OCI-LY7 (cell line): ENCODE data around the gene EMP1. TPM values are rescaled to one million over a fixed set of nuclear protein-coding genes. Genes with fewer than 3 reads are reported as not detected.

Source experiments
- BruUV-seq: library from RNA; stranded (reverse); fragments of 400-500 nt; replicated peaks from 2 replicates; lab custom pipeline; 2021; lab: Mats Ljungman, UMichigan
- CTCF ChIA-PET: fragments of 300-600 bp; sonication (Branson Sonifier 250); formaldehyde crosslinking; loops from one replicate; lab custom pipeline; 2022; ENCODE audit warnings: antibody characterized with exemption; ENCODE audit not compliant: unreplicated experiment; lab: Charles Lee
- POLR2A ChIA-PET: fragments of 300-600 bp; sonication (Branson Sonifier 250); formaldehyde crosslinking; loops from one replicate; lab custom pipeline; 2022; ENCODE audit warnings: antibody characterized with exemption; lab: Charles Lee
- DNase-seq: peaks from one replicate; pipeline ENCODE4 v3.0.0-alpha.2; 2015; ENCODE audit warnings: low spot score
- H2AFZ ChIP-seq: fragments of 200-600 bp; sonication (generic), shearing (Covaris generic); 2 replicates; pipeline ENCODE4 v1.6.1; 2014; ENCODE audit warnings: mild to moderate bottlenecking, antibody characterized with exemption, low read length, moderate library complexity
- H3K27ac ChIP-seq: fragments of 200-600 bp; sonication (generic); 2 replicates; pipeline ENCODE4 v1.5.1; 2014; ENCODE audit warnings: mixed run types, low read depth, mild to moderate bottlenecking, moderate library complexity, low read length, inconsistent platforms; ENCODE audit not compliant: poor library complexity, severe bottlenecking
- H3K36me3 ChIP-seq: fragments of 200-600 bp; sonication (generic); 2 replicates; pipeline ENCODE4 v1.6.1; 2014; ENCODE audit warnings: mild to moderate bottlenecking, antibody characterized with exemption, low read length, moderate library complexity, mixed read lengths; ENCODE audit not compliant: insufficient read depth
- H3K4me1 ChIP-seq: fragments of 200-600 bp; sonication (generic); 2 replicates; pipeline ENCODE4 v1.5.1; 2014; ENCODE audit warnings: mild to moderate bottlenecking, low read length; ENCODE audit not compliant: insufficient read depth, poor library complexity, severe bottlenecking
- H3K4me2 ChIP-seq: fragments of 200-600 bp; sonication (generic); 2 replicates; pipeline ENCODE4 v1.6.1; 2014; ENCODE audit warnings: mild to moderate bottlenecking, low read length
- H3K4me3 ChIP-seq: fragments of 200-600 bp; sonication (generic); 2 replicates; pipeline ENCODE4 v1.5.1; 2014; ENCODE audit warnings: mild to moderate bottlenecking, low read depth, low read length; ENCODE audit not compliant: poor library complexity, severe bottlenecking
- H3K79me2 ChIP-seq: fragments of 200-600 bp; sonication (generic); 2 replicates; pipeline ENCODE4 v1.6.1; 2016; ENCODE audit warnings: low read depth, mild to moderate bottlenecking, low read length, moderate library complexity, mixed read lengths; ENCODE audit not compliant: insufficient read depth
- H3K9me2 ChIP-seq: fragments of 200-600 bp; sonication (generic); 2 replicates; pipeline ENCODE4 v1.6.1; 2016; ENCODE audit warnings: mild to moderate bottlenecking, low read length, mixed read lengths; ENCODE audit not compliant: insufficient read depth
- H3K9me3 ChIP-seq: fragments of 200-600 bp; sonication (generic); 2 replicates; pipeline ENCODE4 v1.6.1; 2014; ENCODE audit warnings: mild to moderate bottlenecking, mixed run types, low read length, mixed read lengths
- H4K20me1 ChIP-seq: fragments of 200-600 bp; sonication (generic); 2 replicates; pipeline ENCODE4 v1.6.1; 2014; ENCODE audit warnings: mild to moderate bottlenecking, antibody characterized with exemption, low read length, moderate library complexity, mixed read lengths; ENCODE audit not compliant: insufficient read depth
- CTCF ChIP-seq: fragments of 200-600 bp; sonication (generic); conservative IDR thresholded peaks from 2 replicates; pipeline ENCODE4 v1.5.1; 2014; ENCODE audit warnings: mild to moderate bottlenecking, antibody characterized with exemption, low read length, moderate library complexity, mixed read lengths
- EZH2phosphoT487 ChIP-seq: fragments of 200-600 bp; sonication (generic); IDR thresholded peaks from 2 replicates; pipeline ENCODE4 v1.6.1; 2018; ENCODE audit warnings: low read depth, borderline replicate concordance, mild to moderate bottlenecking, mixed run types, antibody characterized with exemption, low read length, moderate library complexity, mixed read lengths
- intact Hi-C: fragments of 100-400 bp; cut with micrococcal nuclease; formaldehyde crosslinking; loops from one replicate; pipeline ENCODE4 v1.10.0; 2022; ENCODE audit not compliant: unreplicated experiment
- total RNA-seq, 2 experiments: library from RNA; depleted of rRNA in 1 of 2; stranded (reverse); fragments of >200 nt in 1 of 2; shearing (Covaris generic) in 1 of 2; gene quantifications; 2 replicates each; pipeline ENCODE4 v1.2.3, GENCODE V29; 2014 to 2022

Gene EMP1
- total RNA-seq, 2 experiments from 2014 or later = 0.40 TPM; not detected in 1

- H3K27ac ChIP-seq = no peak overlapping the region
- no peaks in the 10 kb centered on the region for H3K9me3 ChIP-seq
- no peaks in the 10 kb centered on the region for H4K20me1 ChIP-seq
- no peak for TF ChIP-seq EZH2phosphoT487
- TF ChIP-seq CTCF = peak; percentile 76
- peak; percentile 31 for DNase-seq
- H3K79me2 ChIP-seq = no peaks in the 10 kb centered on the region
- no peaks in the 10 kb centered on the region for H3K36me3 ChIP-seq
- H3K4me1 ChIP-seq = no peaks in the 10 kb centered on the region
- intact Hi-C loops = no loop called here
- H3K9me2 ChIP-seq = no peaks in the 10 kb centered on the region
- no peak overlapping the region for H3K4me3 ChIP-seq
- H2AFZ ChIP-seq = no peak overlapping the region
- no peak overlapping the region for H3K4me2 ChIP-seq
- BruUV-seq = no TSS peak
- POLR2A ChIA-PET = no interaction called here
- CTCF ChIA-PET = no interaction called here
Measured at GRCh38 chr12:13233830-13234641, 37.5 kb downstream of the EMP1 start.

DNA sequence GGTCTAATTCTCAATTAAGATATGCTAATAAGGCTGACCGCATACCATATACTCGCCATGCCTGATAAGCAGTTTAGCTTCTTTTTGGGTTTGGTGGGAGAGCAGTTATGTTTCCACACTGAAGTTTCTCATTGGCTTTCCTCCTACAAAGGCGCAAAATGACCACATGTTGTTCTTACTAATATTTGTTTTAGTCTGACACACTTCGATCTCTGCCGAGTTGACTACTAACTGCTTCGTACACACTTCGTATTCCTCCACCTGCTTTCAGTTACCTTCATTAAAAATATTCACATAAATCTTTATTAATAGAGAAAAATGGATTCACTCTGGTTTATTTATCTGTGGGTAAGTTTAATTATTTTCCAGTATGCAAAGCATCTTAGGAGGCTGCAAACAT is 41.7 kb downstream of the EMP1 start:
- no peak overlapping the region for H3K27ac ChIP-seq
- no peaks in the 10 kb centered on the region for H4K20me1 ChIP-seq
- H3K4me1 ChIP-seq = no peaks in the 10 kb centered on the region
- DNase-seq = no peak
- H3K4me2 ChIP-seq = no peak overlapping the region
- H3K9me3 ChIP-seq = no peaks in the 10 kb centered on the region
- no peaks in the 10 kb centered on the region for H3K79me2 ChIP-seq
- POLR2A ChIA-PET = no interaction called here
- no peaks in the 10 kb centered on the region for H3K36me3 ChIP-seq
- TF ChIP-seq EZH2phosphoT487 (no peak), CTCF (no peak)
- CTCF ChIA-PET = no interaction called here
- H3K9me2 ChIP-seq = no peaks in the 10 kb centered on the region
- no peak overlapping the region for H3K4me3 ChIP-seq
- BruUV-seq = no TSS peak
- intact Hi-C loops = no loop called here
- H2AFZ ChIP-seq = no peak overlapping the region

DNA sequence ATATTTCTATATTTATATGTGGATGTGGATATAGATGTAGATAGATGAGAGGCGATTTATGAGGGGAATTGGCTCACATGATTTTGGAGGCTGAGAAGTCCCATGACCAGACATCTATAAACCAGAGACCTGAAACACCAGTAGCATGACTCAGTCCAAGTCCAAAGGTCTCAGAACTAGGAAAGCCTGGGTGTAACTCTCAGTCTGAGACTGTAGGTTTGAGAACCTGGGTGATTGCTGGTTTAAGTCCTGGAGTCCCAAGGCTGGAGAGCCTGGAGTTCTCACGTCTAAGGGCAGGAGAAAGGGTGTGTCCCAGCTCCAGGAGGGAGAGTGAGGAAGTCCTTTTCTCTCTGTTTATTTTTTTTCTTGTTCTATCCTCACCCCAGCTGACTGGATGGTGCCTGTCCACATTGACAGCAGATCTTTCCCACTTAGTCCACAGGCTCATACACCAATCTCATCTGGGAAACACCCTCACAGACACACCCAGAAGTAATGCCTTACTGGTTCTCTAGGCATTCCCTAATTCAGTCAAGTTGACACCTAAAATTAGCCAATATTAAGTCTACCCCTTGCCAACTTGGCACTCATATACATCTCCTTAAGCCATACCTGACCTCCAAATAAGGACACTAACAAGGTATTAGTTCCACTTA is 45.4 kb downstream of the EMP1 start:
- ChIA-PET POLR2A (no interaction called here), CTCF (no interaction called here)
- H3K27ac ChIP-seq = no peak overlapping the region
- intact Hi-C loops = no loop called here
- H3K36me3 ChIP-seq = no peaks in the 10 kb centered on the region
- H3K79me2 ChIP-seq = no peaks in the 10 kb centered on the region
- H3K4me3 ChIP-seq = no peak overlapping the region
- DNase-seq = no peak
- H3K9me3 ChIP-seq = no peaks in the 10 kb centered on the region
- BruUV-seq = no TSS peak
- H3K4me1 ChIP-seq = no peaks in the 10 kb centered on the region
- H3K4me2 ChIP-seq = no peak overlapping the region
- H4K20me1 ChIP-seq = no peaks in the 10 kb centered on the region
- no peaks in the 10 kb centered on the region for H3K9me2 ChIP-seq
- TF ChIP-seq EZH2phosphoT487 (no peak), CTCF (no peak)
- H2AFZ ChIP-seq = no peak overlapping the region
